Neutrophil (primary cell): ENCODE measurements around the gene DCDC2C.

Source experiments
- H3K27ac ChIP-seq: fragments of 200-600 bp; sonication (generic); 2 replicates; pipeline ENCODE4 v1.5.1; 2016; ENCODE audit warnings: mild to moderate bottlenecking, moderate library complexity
- H3K27me3 ChIP-seq: fragments of 200-600 bp; sonication (generic); 2 replicates; pipeline ENCODE4 v1.6.0; 2016; ENCODE audit warnings: mild to moderate bottlenecking
- H3K36me3 ChIP-seq: fragments of 200-600 bp; sonication (generic); 2 replicates; pipeline ENCODE4 v1.5.1; 2017
- H3K4me1 ChIP-seq, 2 experiments: fragments of 200-600 bp in 1 of 2; sonication (generic) in 1 of 2; 1 replicate in 1 of 2; 2 replicates in 1 of 2; pipeline versions ENCODE4 v1.5.1 to v1.6.1; 2013 to 2016; ENCODE audit warnings: low read depth in 1 of 2, low read length in 1 of 2, mild to moderate bottlenecking in 1 of 2, moderate library complexity in 1 of 2; ENCODE audit not compliant: control insufficient read depth in 1 of 2, insufficient read depth in 1 of 2
- H3K4me3 ChIP-seq, 2 experiments: fragments of 200-600 bp in 1 of 2; sonication (generic) in 1 of 2; 1 replicate in 1 of 2; 2 replicates in 1 of 2; pipeline ENCODE4 v1.5.1; 2013 to 2016; ENCODE audit warnings: low read depth in 1 of 2, low read length in 1 of 2, mild to moderate bottlenecking in 1 of 2, moderate library complexity in 1 of 2
- H3K9me3 ChIP-seq: fragments of 200-600 bp; sonication (generic); 2 replicates; pipeline ENCODE4 v1.5.1; 2016
- TF ChIP-seq, protein P1 (sequence below): fragments of 200-600 bp; sonication (generic); IDR thresholded peaks from 2 replicates; pipeline ENCODE4 v1.5.1; 2016; ENCODE audit warnings: antibody characterized with exemption

Gene DCDC2C

DNA sequence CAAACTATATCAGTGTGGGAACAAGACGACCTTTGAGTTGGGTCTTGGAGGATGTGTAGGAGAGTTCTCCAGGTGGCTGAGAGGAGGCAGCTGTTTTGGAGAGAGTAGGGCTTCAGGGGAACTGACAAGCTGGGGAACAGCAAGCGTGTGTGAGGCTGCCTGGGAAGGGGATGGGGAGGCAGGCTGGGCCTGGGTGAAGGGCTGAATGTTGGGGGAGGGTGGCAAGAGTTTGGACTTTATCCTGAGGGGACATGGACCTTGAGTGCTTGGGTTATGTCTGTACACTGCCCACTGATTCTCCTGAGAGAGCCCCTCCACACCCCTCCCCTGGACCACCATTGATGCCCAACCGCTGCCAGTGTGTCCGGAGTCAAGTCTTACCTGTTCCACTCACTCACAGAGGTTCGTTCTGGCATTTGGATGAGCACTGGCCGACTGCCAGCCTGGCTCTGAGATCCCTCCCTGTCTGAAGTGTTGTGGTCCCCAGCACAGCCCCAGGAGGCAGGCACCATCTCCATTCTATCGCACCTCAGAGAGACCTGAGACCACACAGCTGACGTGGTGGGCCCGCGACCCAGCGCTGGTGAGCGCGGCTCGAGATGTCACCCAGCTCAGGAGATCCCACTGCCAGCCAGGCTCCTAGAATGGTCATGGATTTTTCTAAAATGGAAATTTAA, 59.5 kb downstream of the DCDC2C start:
- Histone ChIP-seq H3K27ac (no peak overlapping the region), H3K4me1 (no peaks in the 10 kb centered on the region), H3K4me3 (no peak overlapping the region), H3K36me3 (no peaks in the 10 kb centered on the region), H3K27me3 (no peaks in the 10 kb centered on the region), H3K9me3 (no peaks in the 10 kb centered on the region)
- TF ChIP-seq, protein P1, sequence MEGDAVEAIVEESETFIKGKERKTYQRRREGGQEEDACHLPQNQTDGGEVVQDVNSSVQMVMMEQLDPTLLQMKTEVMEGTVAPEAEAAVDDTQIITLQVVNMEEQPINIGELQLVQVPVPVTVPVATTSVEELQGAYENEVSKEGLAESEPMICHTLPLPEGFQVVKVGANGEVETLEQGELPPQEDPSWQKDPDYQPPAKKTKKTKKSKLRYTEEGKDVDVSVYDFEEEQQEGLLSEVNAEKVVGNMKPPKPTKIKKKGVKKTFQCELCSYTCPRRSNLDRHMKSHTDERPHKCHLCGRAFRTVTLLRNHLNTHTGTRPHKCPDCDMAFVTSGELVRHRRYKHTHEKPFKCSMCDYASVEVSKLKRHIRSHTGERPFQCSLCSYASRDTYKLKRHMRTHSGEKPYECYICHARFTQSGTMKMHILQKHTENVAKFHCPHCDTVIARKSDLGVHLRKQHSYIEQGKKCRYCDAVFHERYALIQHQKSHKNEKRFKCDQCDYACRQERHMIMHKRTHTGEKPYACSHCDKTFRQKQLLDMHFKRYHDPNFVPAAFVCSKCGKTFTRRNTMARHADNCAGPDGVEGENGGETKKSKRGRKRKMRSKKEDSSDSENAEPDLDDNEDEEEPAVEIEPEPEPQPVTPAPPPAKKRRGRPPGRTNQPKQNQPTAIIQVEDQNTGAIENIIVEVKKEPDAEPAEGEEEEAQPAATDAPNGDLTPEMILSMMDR, result no peak

DNA sequence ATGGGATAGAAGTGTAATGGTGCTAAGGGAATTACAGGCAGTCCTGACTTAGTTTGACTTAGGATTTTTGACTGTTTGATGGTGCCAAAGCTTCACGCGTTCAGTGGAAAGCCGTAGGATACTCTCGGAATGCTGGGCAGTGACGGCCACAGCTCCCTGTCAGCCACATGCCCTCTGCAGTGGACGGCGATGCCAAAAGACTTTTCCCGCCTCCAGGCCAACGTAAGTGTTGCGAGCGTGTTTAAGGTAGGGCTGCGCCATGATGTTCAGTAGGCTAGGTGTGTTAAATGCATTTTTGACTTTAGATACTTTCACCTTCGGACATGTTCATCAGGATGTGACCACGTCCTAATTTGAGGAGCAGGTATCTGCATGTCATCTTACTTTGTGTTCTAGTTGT, 63.4 kb downstream of the DCDC2C start:
- Histone ChIP-seq H3K27ac (no peak overlapping the region), H3K27me3 (no peaks in the 10 kb centered on the region), H3K36me3 (no peaks in the 10 kb centered on the region), H3K4me1 (no peaks in the 10 kb centered on the region), H3K9me3 (no peaks in the 10 kb centered on the region), H3K4me3 (no peak overlapping the region)
- TF ChIP-seq, protein P1, result no peak

GRCh38 chr2:3768960-3769765, 65.8 kb downstream of the DCDC2C start:
- TF ChIP-seq, protein P1, result no peak
- no peak overlapping the region for H3K27ac ChIP-seq

GRCh38 chr2:3769766-3770165, 66.4 kb downstream of the DCDC2C start:
- TF ChIP-seq, protein P1, result no peak

More at GRCh38 chr2:3768960-3769765, 65.8 kb downstream of the DCDC2C start:
- Histone ChIP-seq H3K4me3 (no peak overlapping the region), H3K9me3 (no peaks in the 10 kb centered on the region), H3K27me3 (no peaks in the 10 kb centered on the region), H3K36me3 (no peaks in the 10 kb centered on the region), H3K4me1 (no peaks in the 10 kb centered on the region)

DNA sequence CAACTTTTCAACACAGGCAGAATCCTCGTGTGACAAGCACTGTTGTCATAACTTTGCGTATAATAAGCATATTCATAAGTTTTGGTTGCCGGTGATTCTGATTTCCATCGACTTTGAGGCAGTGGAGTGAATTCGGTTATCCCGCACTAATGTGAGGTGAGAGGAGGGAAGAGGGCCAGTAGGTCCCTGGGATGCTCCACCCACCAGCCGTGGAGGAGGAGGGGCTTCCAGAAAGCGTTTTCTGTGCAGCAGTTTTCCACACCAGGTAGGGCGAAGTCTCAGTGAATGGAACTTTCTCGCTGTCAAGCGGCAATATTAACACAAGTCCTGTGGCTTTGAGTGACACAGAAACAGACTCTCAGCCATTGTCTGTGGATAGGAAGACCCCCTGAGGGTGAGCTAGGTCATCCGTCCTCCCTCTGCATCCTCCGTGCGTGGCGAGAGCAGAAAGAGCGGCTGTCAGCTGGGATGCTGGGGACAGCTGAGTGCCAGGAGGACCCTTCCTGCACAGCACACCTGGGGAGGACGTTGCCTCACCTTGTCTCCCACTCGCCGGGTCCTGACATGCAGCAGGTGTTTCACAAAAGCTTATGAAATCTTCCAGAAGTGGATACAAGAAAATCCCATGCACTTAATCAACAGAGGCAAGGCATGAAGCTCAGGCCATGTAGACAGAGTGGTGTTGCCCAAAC, 67.5 kb downstream of the DCDC2C start:
- no peaks in the 10 kb centered on the region for H3K4me1 ChIP-seq
- H3K27me3 ChIP-seq, result no peaks in the 10 kb centered on the region
- no peaks in the 10 kb centered on the region for H3K9me3 ChIP-seq
- TF ChIP-seq, protein P1, result no peak
- H3K4me3 ChIP-seq, result no peak overlapping the region
- H3K27ac ChIP-seq, result no peak overlapping the region
- H3K36me3 ChIP-seq, result no peaks in the 10 kb centered on the region

More at GRCh38 chr2:3769766-3770165, 66.4 kb downstream of the DCDC2C start:
- H3K27me3 ChIP-seq, result no peaks in the 10 kb centered on the region
- H3K9me3 ChIP-seq, result no peaks in the 10 kb centered on the region
- no peaks in the 10 kb centered on the region for H3K36me3 ChIP-seq
- H3K27ac ChIP-seq, result no peak overlapping the region
- H3K4me1 ChIP-seq, result no peaks in the 10 kb centered on the region
- H3K4me3 ChIP-seq, result no peak overlapping the region
